Testis (tissue), 3 donors: ENCODE measurements around the gene PRPSAP1. TPM values are rescaled to one million over a fixed set of nuclear protein-coding genes. Genes with fewer than 3 reads are reported as not detected.

Experiments
- DNase-seq: peaks from one replicate; pipeline ENCODE4 v3.0.0-alpha.2; 2019
- H3K27ac ChIP-seq, 2 donors: fragments of 200-600 bp; sonication (generic); one replicate each; pipeline ENCODE4 v1.5.1; 2019
- H3K27me3 ChIP-seq: fragments of 200-600 bp; sonication (generic); one replicate; pipeline ENCODE4 v1.5.1; 2019
- H3K36me3 ChIP-seq: fragments of 200-600 bp; sonication (generic); one replicate; pipeline ENCODE4 v1.5.1; 2017; ENCODE audit warnings: low read depth; ENCODE audit errors: missing control alignments
- H3K4me1 ChIP-seq: fragments of 200-600 bp; sonication (generic); one replicate; pipeline ENCODE4 v1.5.1; 2019
- H3K4me3 ChIP-seq, 2 donors: fragments of 200-600 bp; sonication (generic); one replicate each; pipeline ENCODE4 v1.5.1; 2017 to 2019
- H3K9me3 ChIP-seq: fragments of 200-600 bp; sonication (generic); one replicate; pipeline ENCODE4 v1.5.1; 2017
- CTCF ChIP-seq, 3 experiments: fragments of 450-650 bp in 2 of 3; fragments of 200-600 bp in 1 of 3; sonication (generic) in 1 of 3; IDR thresholded peaks; one replicate each; pipeline ENCODE4 v1.5.1; 2016 to 2019; ENCODE audit warnings: antibody characterized with exemption in 3 of 3, mild to moderate bottlenecking in 2 of 3, moderate library complexity in 1 of 3
- POLR2A ChIP-seq: fragments of 450-650 bp; IDR thresholded peaks from one replicate; pipeline ENCODE4 v1.6.1; 2017; ENCODE audit warnings: antibody characterized with exemption, mild to moderate bottlenecking, moderate library complexity
- WGBS, 2 donors: methylation state at CpG; one replicate each; pipeline ENCODE4 v1.1.5; 2018; 5-methylcytosine and 5-hydroxymethylcytosine counted together
- intact Hi-C: fragments of 100-400 bp; cut with DNase I; formaldehyde crosslinking; loops from one replicate; pipeline ENCODE4 v1.15.1; 2023; ENCODE audit warnings: low total_unique reads
- polyA plus RNA-seq: library from polyadenylated mRNA; stranded (reverse); fragments of 350-450 nt; fragmentation: Illumina TruSeq; extraction: RNeasy Lipid Tissue Mini Kit (QIAGEN cat#74804); gene quantifications from one replicate; pipeline ENCODE4 v1.2.3, GENCODE V29; 2014; ENCODE audit warnings: low read depth, low replicate concordance; ENCODE audit not compliant: insufficient read depth
- total RNA-seq, 2 donors: library from RNA; depleted of rRNA; stranded (reverse); fragments of >200 nt; gene quantifications; one replicate each; pipeline ENCODE4 v1.2.3, GENCODE V29; 2016

The PRPSAP1 gene
- total and polyA plus RNA-seq, 3 donors from 2014 or later = 132 to 184 (median 152) TPM

DNA sequence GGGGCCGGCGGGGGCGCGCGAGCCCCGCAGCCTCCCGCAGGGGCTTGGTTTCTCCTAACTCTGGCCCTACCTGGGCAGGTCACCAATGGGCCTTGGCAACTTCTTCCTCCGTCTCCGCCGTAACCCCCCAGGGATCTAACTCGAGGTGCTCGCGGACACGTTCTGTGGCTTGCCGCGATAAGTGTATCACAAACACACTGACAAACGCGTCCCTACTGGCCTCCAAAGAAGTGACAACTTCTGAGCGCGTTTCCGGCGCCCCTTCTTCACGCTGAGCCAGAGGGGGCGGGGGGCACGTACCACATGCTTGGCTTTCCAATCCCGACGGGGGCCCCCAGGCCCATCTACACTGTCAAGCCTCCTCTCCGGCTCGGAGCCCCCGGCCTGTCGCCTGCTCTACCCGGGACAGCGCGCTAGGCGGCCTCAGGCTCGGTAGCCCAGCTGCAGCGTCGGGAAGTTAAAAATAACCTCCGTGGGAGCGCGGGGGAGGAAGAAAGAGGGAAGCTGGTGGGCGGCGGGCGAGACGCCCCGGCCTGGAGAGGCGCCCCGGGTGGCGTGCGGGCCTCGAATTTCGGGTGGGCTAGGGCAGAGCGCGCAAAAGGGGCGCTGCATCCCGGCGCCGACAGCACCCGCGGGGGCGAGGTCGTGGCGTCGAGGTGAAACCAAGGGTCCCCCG is 30.0 kb upstream of the PRPSAP1 start:
- Histone ChIP-seq H3K27me3 (no peaks in the 10 kb centered on the region), H3K9me3 (no peaks in the 10 kb centered on the region), H3K4me3 (peak overlapping the region; percentile 46 to 66), H3K4me1 (peaks cover 19% of the 10 kb centered on the region), H3K27ac (peak overlapping the region; percentile 77 to 84), H3K36me3 (no peaks in the 10 kb centered on the region)
- TF ChIP-seq CTCF (IDR thresholded peaks at IDR 0.05) (peak in 1 of 3 experiments; percentile 17), POLR2A (no peak)
- intact Hi-C loops = no loop called here
- DNase-seq = no peak
- WGBS, 2 donors = 0% methylated on average over 63 of the region's 65 CpGs; no CpG with 5 or more reads in 1 of the 2 donors

GRCh38 chr17:76382803-76383545 is 29.3 kb upstream of the PRPSAP1 start:
- intact Hi-C loops = no loop called here
- Histone ChIP-seq H3K36me3 (no peaks in the 10 kb centered on the region), H3K4me3 (peak overlapping the region; percentile 46 to 66), H3K4me1 (peaks cover 19% of the 10 kb centered on the region), H3K9me3 (no peaks in the 10 kb centered on the region), H3K27me3 (no peaks in the 10 kb centered on the region), H3K27ac (peak overlapping the region; percentile 77 to 84)
- DNase-seq = no peak
- 1 to 2% methylated on average over 29 to 79 of the region's 80 CpGs for WGBS, 2 donors
- no peak for TF ChIP-seq CTCF (IDR thresholded peaks at IDR 0.05)
- TF ChIP-seq POLR2A = no peak

GRCh38 chr17:76382351-76382802 is 28.7 kb upstream of the PRPSAP1 start:
- intact Hi-C loops = no loop called here
- TF ChIP-seq POLR2A (no peak), CTCF (IDR thresholded peaks at IDR 0.05) (no peak)
- no peaks in the 10 kb centered on the region for H3K36me3 ChIP-seq
- H3K9me3 ChIP-seq = no peaks in the 10 kb centered on the region
- no peaks in the 10 kb centered on the region for H3K27me3 ChIP-seq
- 51% methylated on average over 16 to 21 of the region's 21 CpGs for WGBS, 2 donors
- peak overlapping the region in 1 of 2 donors; percentile 84 for H3K27ac ChIP-seq
- DNase-seq = no peak
- H3K4me3 ChIP-seq = peak overlapping the region; percentile 46 to 66
- H3K4me1 ChIP-seq = peaks cover 19% of the 10 kb centered on the region

- no peak overlapping the region for H3K4me3 ChIP-seq
- intact Hi-C loops = no loop called here
- DNase-seq = no peak
- H3K4me1 ChIP-seq = peaks cover 22% of the 10 kb centered on the region
- H3K9me3 ChIP-seq = no peaks in the 10 kb centered on the region
- H3K36me3 ChIP-seq = no peaks in the 10 kb centered on the region
- 63 to 66% methylated on average over 13 to 19 of the region's 19 CpGs for WGBS, 2 donors
- no peaks in the 10 kb centered on the region for H3K27me3 ChIP-seq
- no peak overlapping the region for H3K27ac ChIP-seq
- TF ChIP-seq CTCF (IDR thresholded peaks at IDR 0.05) (no peak), POLR2A (no peak)
Observed at GRCh38 chr17:76381633-76382350, 28.1 kb upstream of the PRPSAP1 start.
